ENCODE results near the gene LCE1B.

LCE1B gene

GRCh38 chr1:152827173-152827572, 15.4 kb downstream of the LCE1B start, which contains the start of gene LCE1A:
Gene LCE1A, plus strand, starts transcription at chr1:152827473. Its CDS starts 0 bp downstream, at chr1:152827473.
- no peak for DNase-seq (ENCODE audit: low read depth)
- TF ChIP-seq MAX (IDR thresholded peaks at IDR 0.05; ENCODE audit: low read depth, low read length) (no peak), MYC (IDR thresholded peaks at IDR 0.05; ENCODE audit: low read depth, low read length) (no peak), POLR2A (IDR thresholded peaks at IDR 0.05; ENCODE audit: extremely low read depth, insufficient read length) (no peak), CTCF (IDR thresholded peaks at IDR 0.05; ENCODE audit: low read depth, low read length) (no peak)
- H3K4me3 ChIP-seq (ENCODE audit: low read depth, low read length), result no peak within 1 kb of the TSS

GRCh38 chr1:152836870-152837269, 25.1 kb downstream of the LCE1B start:
- H3K4me3 ChIP-seq (ENCODE audit: low read depth, low read length), result no peak overlapping the region
- no peak for DNase-seq (ENCODE audit: low read depth)
- TF ChIP-seq POLR2A (IDR thresholded peaks at IDR 0.05; ENCODE audit: extremely low read depth, insufficient read length), result no peak
- TF ChIP-seq MAX (IDR thresholded peaks at IDR 0.05; ENCODE audit: low read depth, low read length), result no peak
- no peak for TF ChIP-seq MYC (IDR thresholded peaks at IDR 0.05; ENCODE audit: low read depth, low read length)
- no peak for TF ChIP-seq CTCF (IDR thresholded peaks at IDR 0.05; ENCODE audit: low read depth, low read length)

- DNase-seq (ENCODE audit: low read depth), result no peak
- TF ChIP-seq MAX (IDR thresholded peaks at IDR 0.05; ENCODE audit: low read depth, low read length), result no peak
- TF ChIP-seq CTCF (IDR thresholded peaks at IDR 0.05; ENCODE audit: low read depth, low read length), result no peak
- TF ChIP-seq POLR2A (IDR thresholded peaks at IDR 0.05; ENCODE audit: extremely low read depth, insufficient read length), result no peak
- H3K4me3 ChIP-seq (ENCODE audit: low read depth, low read length), result no peak within 1 kb of the TSS
Measured at GRCh38 chr1:152842556-152842955, 30.8 kb downstream of the LCE1B start, which contains the start of gene LCE6A. Gene LCE6A, plus strand, starts transcription at chr1:152842856. Its CDS starts 665 bp downstream, at chr1:152843521.

- H3K4me3 ChIP-seq (ENCODE audit: low read depth, low read length), result no peak overlapping the region
- no peak for TF ChIP-seq MYC (IDR thresholded peaks at IDR 0.05; ENCODE audit: low read depth, low read length)
- no peak for TF ChIP-seq POLR2A (IDR thresholded peaks at IDR 0.05; ENCODE audit: extremely low read depth, insufficient read length)
- TF ChIP-seq MAX (IDR thresholded peaks at IDR 0.05; ENCODE audit: low read depth, low read length), result no peak
- TF ChIP-seq CTCF (IDR thresholded peaks at IDR 0.05; ENCODE audit: low read depth, low read length), result no peak
- no peak for DNase-seq (ENCODE audit: low read depth)
Measured at GRCh38 chr1:152855661-152856060, 43.9 kb downstream of the LCE1B start.

GRCh38 chr1:152858062-152858461, 46.3 kb downstream of the LCE1B start:
- H3K4me3 ChIP-seq (ENCODE audit: low read depth, low read length), result no peak overlapping the region
- TF ChIP-seq POLR2A (IDR thresholded peaks at IDR 0.05; ENCODE audit: extremely low read depth, insufficient read length) (no peak), MYC (IDR thresholded peaks at IDR 0.05; ENCODE audit: low read depth, low read length) (no peak), MAX (IDR thresholded peaks at IDR 0.05; ENCODE audit: low read depth, low read length) (no peak), CTCF (IDR thresholded peaks at IDR 0.05; ENCODE audit: low read depth, low read length) (no peak)
- DNase-seq (ENCODE audit: low read depth), result no peak

- no peak within 1 kb of the TSS for H3K4me3 ChIP-seq (ENCODE audit: low read depth, low read length)
- TF ChIP-seq MYC (IDR thresholded peaks at IDR 0.05; ENCODE audit: low read depth, low read length) (no peak), MAX (IDR thresholded peaks at IDR 0.05; ENCODE audit: low read depth, low read length) (no peak), CTCF (IDR thresholded peaks at IDR 0.05; ENCODE audit: low read depth, low read length) (no peak), POLR2A (IDR thresholded peaks at IDR 0.05; ENCODE audit: extremely low read depth, insufficient read length) (no peak)
- DNase-seq (ENCODE audit: low read depth), result no peak
Measured at GRCh38 chr1:152859696-152860095, 47.9 kb downstream of the LCE1B start, which contains the start of gene LCE7A. Gene LCE7A, plus strand, starts transcription at chr1:152859996. Its CDS starts 702 bp downstream, at chr1:152860698.

Measured in NB4 (cell line).